Stimulated activated CD8-positive, alpha-beta memory T cell treated with anti-CD3 and anti-CD28 coated beads, Interleukin-12 subunit alpha, Interleukin-12 subunit beta, amount 100 ng/mL, for 24 hours (primary cell): ENCODE results near the gene ZNF70.

Experiments used
- DNase-seq: peaks from one replicate; pipeline ENCODE4 v3.0.0-alpha.2; 2020; ENCODE audit errors: extremely low read depth

Gene ZNF70

DNA sequence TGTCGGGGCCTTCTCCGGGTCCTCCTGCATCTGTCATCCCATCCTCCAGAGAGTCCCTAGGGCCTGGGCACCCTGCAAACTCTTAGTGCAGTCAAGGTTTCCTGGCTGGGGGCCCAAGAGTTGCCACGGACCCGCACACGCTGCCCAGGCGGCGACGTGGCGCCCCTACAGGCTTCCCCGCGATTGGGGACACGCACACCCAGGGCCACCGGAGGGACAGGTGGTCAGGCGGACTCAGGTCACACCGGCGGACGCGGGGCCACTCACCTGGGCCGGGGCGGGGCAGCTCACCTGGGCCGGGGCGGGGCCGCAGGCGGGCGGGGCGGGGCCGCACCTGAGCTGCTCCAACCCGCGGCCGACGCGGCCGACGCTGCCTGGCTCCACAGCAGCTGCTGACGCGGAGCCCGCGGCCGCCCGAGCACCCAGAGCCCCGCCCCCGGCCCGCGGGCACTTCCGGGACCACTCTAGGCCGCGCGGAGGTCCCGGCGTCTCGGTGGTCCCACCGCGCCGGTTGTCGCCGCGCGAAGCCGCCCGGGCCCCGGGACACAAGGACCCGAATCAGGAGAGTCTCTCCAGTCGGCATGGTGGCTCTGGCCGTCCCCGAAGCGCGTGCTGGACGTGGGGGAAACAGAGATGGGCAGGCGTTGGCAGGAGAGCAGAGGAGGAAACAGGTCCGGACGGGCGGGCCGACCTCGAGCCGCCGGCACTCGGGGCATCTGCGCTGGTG is at the start of gene ZNF70:
TSS of gene ZNF70 (minus strand) at position 399 of the 727 bp plus-strand sequence. CDS start 5,972 bp downstream, outside the sequence.
- peak; percentile 74 for DNase-seq

DNA sequence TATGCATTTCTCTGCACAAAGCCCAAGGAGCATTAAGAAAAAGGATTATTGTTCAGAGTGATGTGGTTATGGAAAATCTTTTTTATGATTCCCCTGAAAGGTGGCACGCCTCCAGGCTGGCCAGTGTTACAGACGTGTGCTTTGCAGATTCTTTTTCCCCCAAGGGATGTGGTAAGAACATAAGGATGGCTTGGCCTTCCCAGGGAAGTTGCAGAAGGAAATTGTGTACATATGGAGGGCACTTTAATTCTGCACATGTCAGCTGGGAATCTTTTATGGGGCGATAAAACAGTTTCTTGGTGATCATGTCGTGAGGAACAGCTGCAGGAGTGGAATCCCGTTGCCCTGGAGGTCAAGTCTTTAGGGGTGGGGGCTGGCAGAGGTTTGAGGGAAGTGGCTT is 45.5 kb upstream of the ZNF70 start:
- DNase-seq = no peak

DNA sequence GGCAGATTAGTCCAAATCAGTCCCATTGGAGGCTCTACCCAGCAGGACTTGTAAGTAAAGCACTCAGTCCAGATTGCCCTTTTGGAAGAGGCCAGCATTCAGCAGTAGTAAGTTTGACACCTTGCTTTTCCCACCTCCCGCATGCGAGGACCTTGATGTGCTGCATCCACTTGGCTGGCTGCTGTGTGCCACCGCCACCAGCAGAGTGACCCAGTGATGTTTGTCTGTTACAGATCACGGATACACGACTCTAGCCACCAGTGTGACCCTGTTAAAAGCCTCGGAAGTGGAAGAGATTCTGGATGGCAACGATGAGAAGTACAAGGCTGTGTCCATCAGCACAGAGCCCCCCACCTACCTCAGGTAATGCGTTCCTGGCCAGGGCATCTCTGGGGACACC is 42.4 kb upstream of the ZNF70 start:
- no peak for DNase-seq

DNA sequence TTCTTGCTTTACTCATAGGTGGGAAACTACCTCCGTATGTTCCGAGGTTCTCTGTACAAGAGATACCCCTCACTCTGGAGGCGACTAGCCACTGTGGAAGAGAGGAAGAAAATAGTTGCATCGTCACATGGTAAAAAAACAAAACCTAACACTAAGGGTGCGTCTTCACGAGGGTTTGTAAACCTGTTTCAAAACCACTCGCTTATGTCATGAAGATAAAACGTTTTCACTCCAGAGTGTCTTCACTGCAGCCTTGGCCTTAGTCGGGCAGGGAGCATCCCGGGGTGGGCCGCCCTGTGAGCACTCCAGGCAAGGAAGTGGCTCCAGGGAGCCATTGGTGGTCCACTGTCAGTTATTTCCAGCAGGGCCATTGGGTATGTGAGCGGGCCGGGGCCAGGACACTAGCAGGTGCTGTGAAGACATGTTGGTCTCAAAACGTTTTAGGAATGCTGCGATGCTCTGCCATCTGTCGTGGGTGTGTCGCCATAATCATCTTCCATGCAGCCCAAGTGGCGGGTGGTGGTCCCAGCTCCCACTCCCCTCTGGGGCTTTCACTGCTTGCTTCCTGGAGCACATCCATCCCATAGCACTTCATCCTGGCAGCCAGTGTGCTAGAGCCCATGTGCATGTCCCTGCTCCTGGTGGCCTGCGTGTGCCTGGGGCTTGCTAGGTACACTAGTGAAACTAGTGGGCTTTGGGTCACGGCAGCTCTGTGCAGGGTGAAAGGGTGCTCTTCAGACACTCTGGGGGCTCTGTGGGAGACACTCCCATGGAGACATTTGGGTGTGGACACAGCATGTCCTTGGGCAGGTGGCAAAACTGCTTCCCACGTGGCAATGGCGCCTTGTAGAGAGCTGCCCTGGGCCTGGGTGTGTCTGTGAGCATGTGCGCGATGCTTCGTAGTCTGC is 41.1 kb upstream of the ZNF70 start:
- no peak for DNase-seq

DNA sequence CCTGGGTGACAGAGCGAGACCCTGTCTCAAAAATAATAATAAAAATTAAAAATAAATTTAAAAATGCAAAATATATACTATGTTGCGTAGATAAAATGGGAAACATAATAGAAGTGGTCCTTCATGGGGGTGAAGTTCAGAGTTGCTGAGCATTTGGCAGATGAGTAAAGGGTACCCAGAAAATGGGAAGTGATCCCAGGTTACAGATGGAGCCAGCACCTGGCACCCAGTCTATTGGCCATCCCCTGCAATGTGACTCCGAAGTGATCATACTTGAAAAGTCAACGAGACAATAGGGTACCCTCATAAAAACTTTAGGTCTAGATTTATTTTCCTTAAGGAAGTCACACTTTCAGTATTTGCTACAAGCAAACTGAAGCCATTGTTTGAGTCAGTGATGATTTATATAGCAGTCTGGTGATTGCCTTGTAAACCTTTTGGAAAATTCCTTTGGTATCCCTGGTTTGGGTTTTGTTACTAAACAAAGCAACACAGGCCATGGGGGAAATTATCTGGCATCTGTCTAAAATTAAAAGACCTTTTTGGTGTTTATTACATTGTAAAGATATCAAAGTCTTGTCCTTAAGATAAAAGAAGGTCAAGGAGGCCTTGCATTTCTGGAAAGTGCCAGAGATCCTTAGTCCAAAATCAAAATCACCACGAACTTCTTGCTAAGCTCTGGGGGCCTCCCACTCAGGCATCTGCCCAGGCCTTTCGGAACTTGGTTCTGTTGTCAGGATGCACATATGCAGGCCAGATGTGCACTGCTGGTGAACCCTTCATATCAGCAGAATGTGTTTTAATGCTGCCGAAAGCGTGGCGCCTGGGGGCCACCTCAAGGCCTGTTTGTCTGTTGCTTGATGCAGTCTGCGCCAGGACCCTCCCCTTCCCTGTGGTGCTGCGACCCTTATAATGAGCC is 40.2 kb upstream of the ZNF70 start:
- no peak for DNase-seq

DNA sequence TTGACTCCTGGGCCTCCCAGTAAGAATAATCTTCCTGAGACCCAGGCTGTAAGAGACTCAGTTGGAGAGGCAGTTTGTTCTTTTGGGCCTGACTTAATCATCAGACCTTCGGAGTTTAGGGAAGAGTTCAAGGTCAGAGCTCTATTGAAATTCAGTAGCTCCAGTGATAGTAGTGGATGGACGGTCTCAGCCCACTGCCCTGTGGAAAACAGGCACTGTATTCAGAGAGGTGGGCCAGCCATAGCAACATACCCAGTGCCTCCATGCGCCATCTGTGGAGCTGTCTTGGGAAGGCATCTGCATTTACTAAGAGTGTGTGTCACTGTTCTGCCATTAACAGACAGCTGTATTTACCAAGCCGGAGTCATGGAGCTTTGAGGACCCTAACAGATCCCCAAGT is 38.7 kb upstream of the ZNF70 start:
- no peak for DNase-seq

DNA sequence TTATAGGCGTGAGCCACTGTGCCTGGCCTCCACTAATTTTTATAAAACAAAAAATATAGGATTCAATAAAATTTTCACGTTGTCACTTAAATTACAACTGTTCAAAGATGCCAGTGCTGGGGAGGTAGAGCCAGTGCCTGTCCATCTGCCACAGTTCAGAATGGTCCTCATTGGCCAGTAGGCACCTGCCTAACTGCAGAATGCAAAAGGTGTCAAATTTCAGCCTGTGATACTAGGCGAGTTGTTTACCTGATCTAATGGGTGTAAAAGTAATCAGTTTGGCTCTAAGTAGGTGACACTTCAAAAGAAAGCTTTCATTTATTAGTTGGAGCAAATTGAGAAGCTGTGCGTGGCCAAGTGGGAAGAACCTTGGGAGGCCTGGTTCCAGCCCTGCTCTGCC is 38.2 kb upstream of the ZNF70 start:
- DNase-seq = no peak

DNA sequence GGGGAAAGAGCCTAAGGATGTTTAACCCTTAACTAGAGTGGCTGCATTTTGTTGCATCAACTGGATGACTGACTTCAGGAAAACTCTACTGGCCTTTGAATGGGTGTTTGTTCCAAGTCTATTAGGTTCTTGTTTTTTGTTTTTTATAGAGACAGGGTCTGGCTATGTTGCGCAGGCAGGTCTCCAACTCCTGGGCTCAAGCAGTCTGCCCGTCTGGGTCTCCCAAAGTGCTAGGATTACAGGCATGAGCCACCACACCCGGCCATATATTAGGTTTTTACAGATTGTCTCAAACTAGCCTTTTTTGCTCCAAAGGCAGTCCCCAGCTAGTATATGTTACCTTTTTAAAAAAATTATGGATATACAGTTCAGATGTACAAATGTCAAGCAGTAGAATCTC is 37.0 kb upstream of the ZNF70 start:
- DNase-seq = no peak

DNA sequence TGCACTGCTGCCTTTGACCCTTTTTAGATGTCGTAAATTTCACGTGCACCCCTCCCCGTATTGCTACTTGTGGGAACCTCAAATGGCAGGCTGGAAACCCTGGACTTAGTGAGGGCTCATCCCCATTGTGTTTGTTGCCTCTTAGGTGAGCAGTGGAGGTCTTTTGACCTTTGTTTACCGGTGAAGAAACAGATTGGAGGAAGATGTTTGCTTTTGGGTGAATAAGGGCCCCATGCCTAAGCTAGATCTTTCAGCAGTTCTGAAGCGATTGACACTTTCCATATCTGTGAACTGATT is 36.6 kb upstream of the ZNF70 start:
- no peak for DNase-seq

DNA sequence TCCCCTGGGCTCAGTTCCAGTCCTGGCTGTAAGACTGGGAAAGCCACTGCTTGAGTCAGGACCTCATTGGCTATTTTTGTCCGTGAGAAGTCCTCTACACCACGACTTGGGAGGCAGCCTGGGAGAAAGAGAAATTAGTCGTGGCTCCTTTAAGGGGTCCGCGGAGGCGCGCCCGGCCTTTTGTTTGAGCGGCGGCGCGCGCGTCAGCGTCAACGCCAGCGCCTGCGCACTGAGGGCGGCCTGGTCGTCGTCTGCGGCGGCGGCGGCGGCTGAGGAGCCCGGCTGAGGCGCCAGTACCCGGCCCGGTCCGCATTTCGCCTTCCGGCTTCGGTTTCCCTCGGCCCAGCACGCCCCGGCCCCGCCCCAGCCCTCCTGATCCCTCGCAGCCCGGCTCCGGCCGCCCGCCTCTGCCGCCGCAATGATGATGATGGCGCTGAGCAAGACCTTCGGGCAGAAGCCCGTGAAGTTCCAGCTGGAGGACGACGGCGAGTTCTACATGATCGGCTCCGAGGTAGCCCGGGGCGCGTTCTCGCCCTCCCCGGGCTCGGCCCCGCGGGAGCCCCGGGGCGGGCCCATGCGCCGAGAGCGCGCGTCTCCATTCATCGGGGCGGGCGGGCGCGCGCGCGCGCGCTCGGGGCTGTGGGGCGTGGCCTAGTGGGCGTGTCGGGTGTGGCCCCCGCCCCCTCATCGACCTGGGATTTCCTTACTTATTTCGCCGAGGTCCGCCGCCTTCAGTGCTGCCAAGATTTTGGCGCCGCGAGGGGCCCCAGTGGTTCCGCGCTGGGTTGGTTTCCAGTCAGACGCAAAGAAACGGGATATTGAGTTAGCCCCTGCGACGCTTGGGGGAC is 36.1 kb upstream of the ZNF70 start, which contains the start of gene SMARCB1:
TSS of gene SMARCB1 (plus strand) at position 215 of the 848 bp plus-strand sequence. CDS start at position 419, 204 bp downstream.
- DNase-seq = peak; percentile 74

DNA sequence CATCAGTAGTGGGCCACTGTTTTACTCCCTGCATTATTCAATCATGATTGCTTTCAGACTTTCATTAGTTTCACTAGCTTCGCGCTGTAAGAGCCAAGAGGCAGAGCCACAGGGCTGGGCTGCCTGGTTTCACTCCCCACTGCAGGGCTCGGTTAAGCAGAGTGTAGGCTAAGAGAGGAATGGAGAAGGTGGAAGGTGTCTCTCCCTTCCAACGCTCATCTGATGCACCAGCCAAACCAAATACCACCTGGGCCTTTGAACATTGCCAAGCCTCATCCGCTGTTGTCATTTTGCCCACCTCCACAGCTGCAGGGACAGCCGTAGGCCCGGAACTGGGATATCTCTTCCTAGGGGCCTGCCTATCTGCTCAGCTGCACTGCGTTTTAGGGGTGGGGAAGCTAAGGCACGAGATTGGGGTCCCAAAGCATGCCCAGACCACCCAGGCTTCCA is 35.4 kb upstream of the ZNF70 start:
- DNase-seq = no peak

DNA sequence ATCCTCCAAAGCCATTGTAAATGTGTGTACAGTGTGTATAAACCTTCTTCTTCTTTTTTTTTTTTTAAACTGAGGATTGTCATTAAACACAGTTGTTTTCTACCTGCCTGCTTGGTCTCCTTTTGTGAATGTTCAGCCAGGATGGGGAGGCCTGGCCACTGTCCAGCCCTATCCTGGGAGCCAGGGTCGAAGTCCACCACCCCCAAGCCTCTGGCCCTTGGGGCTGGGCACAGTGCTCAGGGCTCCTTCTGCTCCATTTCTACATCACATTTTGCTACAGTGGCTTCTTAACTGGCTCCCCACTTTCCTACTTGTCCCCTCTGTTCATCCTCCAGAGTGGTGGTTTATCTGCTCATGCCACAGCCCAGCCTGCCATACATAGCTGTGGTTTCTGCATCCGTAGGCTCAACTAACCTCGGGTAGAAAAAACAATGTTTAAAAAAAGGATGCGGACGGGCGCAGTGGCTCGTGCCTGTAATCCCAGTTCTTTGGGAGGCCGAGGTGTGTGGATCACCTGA is 33.4 kb upstream of the ZNF70 start:
- DNase-seq = no peak

DNA sequence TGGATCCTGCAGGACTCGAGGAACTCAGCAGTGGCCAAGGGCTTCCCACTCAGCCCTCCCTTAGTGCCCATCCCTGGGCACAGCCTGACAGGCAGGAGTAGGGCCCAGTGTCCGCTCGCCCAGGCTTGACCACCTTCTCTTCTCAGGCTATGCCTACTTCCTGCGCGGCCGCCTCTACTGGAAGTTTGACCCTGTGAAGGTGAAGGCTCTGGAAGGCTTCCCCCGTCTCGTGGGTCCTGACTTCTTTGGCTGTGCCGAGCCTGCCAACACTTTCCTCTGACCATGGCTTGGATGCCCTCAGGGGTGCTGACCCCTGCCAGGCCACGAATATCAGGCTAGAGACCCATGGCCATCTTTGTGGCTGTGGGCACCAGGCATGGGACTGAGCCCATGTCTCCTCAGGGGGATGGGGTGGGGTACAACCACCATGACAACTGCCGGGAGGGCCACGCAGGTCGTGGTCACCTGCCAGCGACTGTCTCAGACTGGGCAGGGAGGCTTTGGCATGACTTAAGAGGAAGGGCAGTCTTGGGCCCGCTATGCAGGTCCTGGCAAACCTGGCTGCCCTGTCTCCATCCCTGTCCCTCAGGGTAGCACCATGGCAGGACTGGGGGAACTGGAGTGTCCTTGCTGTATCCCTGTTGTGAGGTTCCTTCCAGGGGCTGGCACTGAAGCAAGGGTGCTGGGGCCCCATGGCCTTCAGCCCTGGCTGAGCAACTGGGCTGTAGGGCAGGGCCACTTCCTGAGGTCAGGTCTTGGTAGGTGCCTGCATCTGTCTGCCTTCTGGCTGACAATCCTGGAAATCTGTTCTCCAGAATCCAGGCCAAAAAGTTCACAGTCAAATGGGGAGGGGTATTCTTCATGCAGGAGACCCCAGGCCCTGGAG is 32.6 kb upstream of the ZNF70 start:
- DNase-seq = no peak

DNA sequence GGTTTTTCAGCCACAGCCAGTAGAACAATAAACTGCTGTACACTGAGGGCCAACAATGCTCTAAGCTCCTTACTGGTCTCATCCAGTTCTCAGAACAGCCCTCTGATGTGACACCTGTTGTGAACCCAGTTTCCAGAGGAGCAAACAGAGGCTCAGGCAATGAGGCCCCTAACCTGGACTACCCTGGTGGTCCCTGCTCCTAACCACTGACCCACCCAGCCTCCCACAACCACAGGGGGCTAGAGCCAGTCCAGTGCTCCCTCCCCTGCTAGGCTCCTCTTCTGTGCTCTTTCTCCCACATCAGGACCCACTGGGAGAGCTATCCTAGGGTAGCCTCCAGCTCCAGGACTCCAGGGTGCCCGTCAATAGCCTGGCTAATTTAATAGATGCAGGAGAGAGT is 31.8 kb upstream of the ZNF70 start:
- DNase-seq = no peak

DNA sequence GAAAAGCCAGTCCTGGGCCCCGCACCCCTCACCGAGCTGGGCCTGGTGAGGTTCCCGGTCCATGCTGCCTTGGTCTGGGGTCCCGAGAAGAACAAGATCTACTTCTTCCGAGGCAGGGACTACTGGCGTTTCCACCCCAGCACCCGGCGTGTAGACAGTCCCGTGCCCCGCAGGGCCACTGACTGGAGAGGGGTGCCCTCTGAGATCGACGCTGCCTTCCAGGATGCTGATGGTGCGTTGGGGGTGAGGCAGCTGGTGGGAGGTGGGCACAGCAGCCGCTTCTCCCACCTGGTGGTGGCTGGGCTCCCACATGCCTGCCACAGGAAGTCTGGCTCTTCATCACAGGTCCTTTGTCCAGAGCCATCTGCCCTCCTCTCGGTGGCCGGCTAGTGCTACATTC is 31.3 kb upstream of the ZNF70 start:
- no peak for DNase-seq

DNA sequence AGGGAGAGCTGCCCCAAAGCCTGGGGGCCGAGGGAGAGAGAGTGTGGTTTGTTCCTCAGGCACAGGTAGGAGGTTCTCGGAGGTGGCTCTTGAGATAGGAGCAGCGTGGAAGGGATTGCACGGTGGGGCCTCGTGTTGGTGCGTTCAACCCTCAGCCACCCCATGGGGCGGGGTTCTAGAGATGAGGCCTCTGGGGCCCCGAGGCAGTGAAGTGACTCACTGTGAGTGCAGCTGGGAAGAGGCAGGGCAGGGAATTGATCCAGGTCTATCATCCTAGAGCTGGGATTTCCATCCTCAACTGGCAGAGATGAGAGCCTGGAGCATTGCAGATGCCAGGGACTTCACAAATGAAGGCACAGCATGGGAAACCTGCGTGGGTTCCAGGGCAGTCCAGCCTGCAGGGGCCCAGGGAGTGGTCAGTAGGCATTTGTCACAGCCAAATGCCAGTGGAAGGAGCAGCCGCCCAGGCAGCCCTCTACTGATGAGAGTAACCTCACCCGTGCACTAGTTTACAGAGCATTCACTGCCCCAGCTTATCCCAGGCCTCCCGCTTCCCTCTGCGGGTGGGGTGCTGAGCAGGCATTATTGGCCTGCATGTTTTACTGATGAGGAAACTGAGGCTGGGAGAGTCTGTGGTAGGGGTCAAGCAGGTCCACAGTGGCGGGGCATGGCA is 30.7 kb upstream of the ZNF70 start:
- DNase-seq = no peak

DNA sequence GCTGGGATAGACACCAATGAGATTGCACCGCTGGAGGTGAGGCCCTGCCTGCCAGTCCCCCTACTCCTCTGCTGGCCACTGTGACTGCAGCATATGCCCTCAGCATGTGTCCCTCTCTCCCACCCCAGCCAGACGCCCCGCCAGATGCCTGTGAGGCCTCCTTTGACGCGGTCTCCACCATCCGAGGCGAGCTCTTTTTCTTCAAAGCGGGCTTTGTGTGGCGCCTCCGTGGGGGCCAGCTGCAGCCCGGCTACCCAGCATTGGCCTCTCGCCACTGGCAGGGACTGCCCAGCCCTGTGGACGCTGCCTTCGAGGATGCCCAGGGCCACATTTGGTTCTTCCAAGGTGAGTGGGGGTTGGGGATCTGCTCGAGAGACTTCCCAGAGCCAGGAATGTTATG is 30.2 kb upstream of the ZNF70 start:
- DNase-seq = no peak

DNA sequence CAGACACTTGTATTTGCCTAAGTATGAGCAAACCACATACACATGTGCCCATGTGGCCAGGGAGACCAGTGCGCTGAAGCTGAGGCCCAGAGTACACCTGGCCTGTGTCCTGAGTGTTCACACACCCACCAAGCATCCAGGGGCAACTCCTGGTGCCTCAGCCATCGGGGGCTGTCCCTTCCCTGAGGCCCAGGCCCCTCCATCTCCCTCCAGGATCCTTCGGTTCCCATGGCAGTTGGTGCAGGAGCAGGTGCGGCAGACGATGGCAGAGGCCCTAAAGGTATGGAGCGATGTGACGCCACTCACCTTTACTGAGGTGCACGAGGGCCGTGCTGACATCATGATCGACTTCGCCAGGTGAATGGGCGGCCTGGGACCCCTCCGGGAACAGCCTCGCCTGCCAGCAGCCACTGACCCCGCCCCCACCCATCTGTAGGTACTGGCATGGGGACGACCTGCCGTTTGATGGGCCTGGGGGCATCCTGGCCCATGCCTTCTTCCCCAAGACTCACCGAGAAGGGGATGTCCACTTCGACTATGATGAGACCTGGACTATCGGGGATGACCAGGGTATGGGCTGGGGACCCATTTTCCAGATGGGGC is 29.3 kb upstream of the ZNF70 start:
- DNase-seq = no peak

DNA sequence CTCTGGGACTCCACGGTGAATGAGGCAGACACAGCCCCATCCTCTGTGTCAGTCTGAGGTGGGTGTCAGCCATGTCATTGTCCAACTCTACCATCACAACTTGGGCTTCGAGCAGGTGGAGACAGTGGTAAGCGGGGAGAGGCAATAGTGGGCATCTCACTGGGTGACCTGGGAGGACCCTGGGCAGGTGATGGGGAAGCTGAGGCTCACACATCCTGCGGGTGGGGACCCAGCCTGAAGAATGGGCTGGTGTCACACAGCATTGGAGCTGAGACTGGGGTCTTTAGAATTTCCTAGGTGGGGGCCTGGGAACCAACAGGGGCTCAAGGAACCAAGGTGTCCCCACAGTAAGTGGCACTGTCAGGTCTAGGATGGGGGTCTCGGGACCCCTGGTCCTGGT is 28.8 kb upstream of the ZNF70 start:
- no peak for DNase-seq
